Fibroblast of lung (primary cell): ENCODE measurements around the gene ILRUN. TPM values are rescaled to one million over a fixed set of nuclear protein-coding genes. Genes with fewer than 3 reads are reported as not detected.

Experiments used
- DNase-seq, 2 donors: peaks; one replicate each; pipeline versions ENCODE4 v3.0.0 to v3.0.0-alpha.2; 2010; ENCODE audit warnings: low read depth in 2 of 2
- H2AFZ ChIP-seq: 2 replicates; pipeline ENCODE4 v1.5.1; 2012; ENCODE audit warnings: low read length, control low read depth, inconsistent platforms
- H3K27ac ChIP-seq: 2 replicates; pipeline ENCODE4 v1.5.1; 2011; ENCODE audit warnings: low read length, control low read depth; ENCODE audit not compliant: insufficient read depth
- H3K27me3 ChIP-seq: 2 replicates; pipeline ENCODE4 v1.5.1; 2011; ENCODE audit warnings: mild to moderate bottlenecking, low read length; ENCODE audit not compliant: control insufficient read depth, insufficient read depth
- H3K36me3 ChIP-seq: 2 replicates; pipeline ENCODE4 v1.5.1; 2011; ENCODE audit warnings: low read length; ENCODE audit not compliant: control insufficient read depth, insufficient read depth
- H3K4me1 ChIP-seq: 2 replicates; pipeline ENCODE4 v1.5.1; 2011; ENCODE audit warnings: low read length; ENCODE audit not compliant: control insufficient read depth, insufficient read depth; ENCODE audit errors: extremely low read depth
- H3K4me2 ChIP-seq: 2 replicates; pipeline ENCODE4 v1.5.1; 2011; ENCODE audit warnings: low read length, control low read depth; ENCODE audit not compliant: insufficient read depth; ENCODE audit errors: extremely low read depth
- H3K4me3 ChIP-seq, 4 experiments: fragments of 200-600 bp in 1 of 4; sonication (generic) in 1 of 4; replicated peaks in 1 of 4; 2 replicates each; pipeline ENCODE4 v1.5.1; 2011 to 2016; ENCODE audit warnings: low read length in 4 of 4, low read depth in 3 of 4, mild to moderate bottlenecking in 3 of 4, control low read depth in 2 of 4, inconsistent platforms in 1 of 4, mixed read lengths in 1 of 4; ENCODE audit not compliant: insufficient read depth in 1 of 4; ENCODE audit errors: control extremely low read depth in 1 of 4
- H3K79me2 ChIP-seq: 2 replicates; pipeline ENCODE4 v1.5.1; 2012; ENCODE audit warnings: mild to moderate bottlenecking, low read length, inconsistent platforms; ENCODE audit not compliant: control insufficient read depth, insufficient read depth
- H3K9ac ChIP-seq: 2 replicates; pipeline ENCODE4 v1.5.1; 2011; ENCODE audit warnings: mild to moderate bottlenecking, low read length, control low read depth; ENCODE audit not compliant: insufficient read depth
- H3K9me3 ChIP-seq: 2 replicates; pipeline ENCODE4 v1.5.1; 2012; ENCODE audit warnings: low read depth, low read length; ENCODE audit not compliant: control insufficient read depth, insufficient read depth
- H4K20me1 ChIP-seq: 2 replicates; pipeline ENCODE4 v1.5.1; 2011; ENCODE audit warnings: low read length; ENCODE audit not compliant: control insufficient read depth, insufficient read depth; ENCODE audit errors: extremely low read depth
- CTCF ChIP-seq, 2 donors: IDR thresholded peaks in 1 of 2; conservative IDR thresholded peaks in 1 of 2; 1 replicate in 1 of 2; 2 replicates in 1 of 2; pipeline ENCODE4 v1.5.1; 2011 to 2012; ENCODE audit warnings: low read length in 2 of 2, control low read depth in 1 of 2, inconsistent platforms in 1 of 2, low read depth in 1 of 2, mild to moderate bottlenecking in 1 of 2
- EZH2 ChIP-seq: IDR thresholded peaks from 2 replicates; pipeline ENCODE4 v1.5.1; 2012; ENCODE audit warnings: low read length, control low read depth, mild to moderate bottlenecking; ENCODE audit errors: missing control alignments
- polyA plus RNA-seq, 2 donors: library from polyadenylated mRNA; depleted of rRNA in 1 of 2; stranded (reverse) in 1 of 2; unstranded in 1 of 2; fragments of >200 nt; gene quantifications; 2 replicates each; pipeline ENCODE4 v1.2.1, GENCODE V29; 2011 to 2012; ENCODE audit warnings: missing spikeins in 1 of 2
- total RNA-seq: library from RNA; depleted of rRNA; stranded (reverse); fragments of >200 nt; gene quantifications from 2 replicates; pipeline ENCODE4 v1.2.1, GENCODE V29; 2014

The ILRUN gene
- total and polyA plus RNA-seq, 2 donors (not counting 1 experiment from before 2014, with no cell fraction given): 44.1 to 60.1 TPM

- no peaks in the 10 kb centered on the region for H3K4me1 ChIP-seq
- no peak overlapping the region for H2AFZ ChIP-seq
- H3K9me3 ChIP-seq: no peaks in the 10 kb centered on the region
- no peak overlapping the region for H3K4me2 ChIP-seq
- H3K36me3 ChIP-seq: peaks cover 5% of the 10 kb centered on the region
- no peaks in the 10 kb centered on the region for H4K20me1 ChIP-seq
- TF ChIP-seq EZH2 (no peak), CTCF (conservative IDR thresholded peaks at IDR 0.05 in 1 of 2, IDR thresholded peaks at IDR 0.05 in 1 of 2; ENCODE audit: low read depth in 1 of 2, low read length in 2 of 2) (no peak)
- no peak overlapping the region for H3K9ac ChIP-seq
- no peak for DNase-seq
- no peak overlapping the region for H3K27ac ChIP-seq
- H3K27me3 ChIP-seq: no peaks in the 10 kb centered on the region
- H3K4me3 ChIP-seq: no peak overlapping the region
- peaks cover 18% of the 10 kb centered on the region for H3K79me2 ChIP-seq
Measured at GRCh38 chr6:34648806-34649205, 47.8 kb downstream of the ILRUN start.

Other genes starting within 250 kb of the ILRUN start
- under 0.01 TPM in 1 of 2 replicates, not detected in the other for gene PACSIN1, start 230.7 kb downstream of the ILRUN start, total RNA-seq
- 0.02 TPM in 1 of 2 replicates, not detected in the other for gene PACSIN1, start 230.7 kb downstream of the ILRUN start, polyA plus RNA-seq
- gene SPDEF, start 140.4 kb downstream of the ILRUN start, total RNA-seq: under 0.01 TPM in 2 replicates
- gene SPDEF, start 140.4 kb downstream of the ILRUN start, polyA plus RNA-seq: 0.03 TPM in 1 of 2 replicates, not detected in the other
- gene SNRPC, start 60.7 kb upstream of the ILRUN start, total RNA-seq: 44.7 and 62.4 TPM in 2 replicates
- 201 and 328 TPM in 2 replicates for gene SNRPC, start 60.7 kb upstream of the ILRUN start, polyA plus RNA-seq
- gene BLTP3A, start 95.3 kb upstream of the ILRUN start, total RNA-seq: 5.4 and 7.1 TPM in 2 replicates
- 3.3 and 5.0 TPM in 2 replicates for gene BLTP3A, start 95.3 kb upstream of the ILRUN start, polyA plus RNA-seq
- 13.9 and 16.9 TPM in 2 replicates for gene TAF11, start 191.3 kb upstream of the ILRUN start, total RNA-seq
- gene TAF11, start 191.3 kb upstream of the ILRUN start, polyA plus RNA-seq: 23.6 and 35.6 TPM in 2 replicates
- gene ANKS1A, start 192.5 kb upstream of the ILRUN start, total RNA-seq: 5.1 and 7.8 TPM in 2 replicates
- 3.4 and 3.6 TPM in 2 replicates for gene ANKS1A, start 192.5 kb upstream of the ILRUN start, polyA plus RNA-seq